ENCODE measurements around the gene PARP4. TPM values are rescaled to one million over a fixed set of nuclear protein-coding genes. Genes with fewer than 3 reads are reported as not detected.

Gene PARP4
- total RNA-seq, 1 donor from 2014 or later, result 16.2 TPM

- Mint-ChIP-seq H3K9me3 (ENCODE audit: unreplicated experiment) (no peaks in the 10 kb centered on the region), H3K4me1 (ENCODE audit: low read depth, unreplicated experiment) (no peaks in the 10 kb centered on the region), H3K27ac (ENCODE audit: unreplicated experiment) (no peak overlapping the region), H3K27me3 (ENCODE audit: unreplicated experiment) (peaks cover 3% of the 10 kb centered on the region), H3K4me3 (ENCODE audit: unreplicated experiment) (no peak overlapping the region), H3K36me3 (ENCODE audit: unreplicated experiment) (no peaks in the 10 kb centered on the region)
- no peak for TF ChIP-seq CTCF (IDR thresholded peaks at IDR 0.05; ENCODE audit: partially characterized antibody, unreplicated experiment)
- DNase-seq, result no peak
These were observed 16.3 kb upstream of the PARP4 start for GRCh38 chr13:24528816-24529398.

DNA sequence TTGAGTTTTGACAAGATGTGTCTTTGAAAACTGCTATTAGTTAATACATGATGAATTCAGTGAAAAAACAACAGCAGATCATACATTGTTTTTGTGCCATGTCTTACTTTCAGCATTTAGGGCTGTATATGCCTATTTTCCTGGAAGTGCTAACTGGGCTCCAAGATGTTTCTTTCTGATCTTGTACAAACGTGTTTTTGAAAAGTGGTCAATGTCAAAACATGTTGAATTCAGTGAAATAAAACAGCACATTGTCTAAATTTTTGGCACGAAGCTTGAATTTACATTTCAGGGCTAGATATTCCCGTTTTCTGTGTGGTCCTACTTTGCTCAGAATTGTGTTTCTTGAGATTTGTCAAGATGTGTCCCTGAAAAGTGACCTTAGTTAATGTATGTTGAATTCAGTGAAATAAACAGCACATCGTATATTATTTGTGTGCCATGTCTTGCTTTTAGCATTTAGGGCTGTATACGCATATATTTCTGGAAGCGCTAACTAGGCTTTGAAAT is 14.7 kb upstream of the PARP4 start:
- Mint-ChIP-seq H3K4me1 (ENCODE audit: low read depth, unreplicated experiment) (no peaks in the 10 kb centered on the region), H3K9me3 (ENCODE audit: unreplicated experiment) (no peaks in the 10 kb centered on the region), H3K27me3 (ENCODE audit: unreplicated experiment) (peaks cover 3% of the 10 kb centered on the region), H3K27ac (ENCODE audit: unreplicated experiment) (no peak overlapping the region), H3K4me3 (ENCODE audit: unreplicated experiment) (no peak overlapping the region), H3K36me3 (ENCODE audit: unreplicated experiment) (no peaks in the 10 kb centered on the region)
- TF ChIP-seq CTCF (IDR thresholded peaks at IDR 0.05; ENCODE audit: partially characterized antibody, unreplicated experiment), result no peak
- no peak for DNase-seq

DNA sequence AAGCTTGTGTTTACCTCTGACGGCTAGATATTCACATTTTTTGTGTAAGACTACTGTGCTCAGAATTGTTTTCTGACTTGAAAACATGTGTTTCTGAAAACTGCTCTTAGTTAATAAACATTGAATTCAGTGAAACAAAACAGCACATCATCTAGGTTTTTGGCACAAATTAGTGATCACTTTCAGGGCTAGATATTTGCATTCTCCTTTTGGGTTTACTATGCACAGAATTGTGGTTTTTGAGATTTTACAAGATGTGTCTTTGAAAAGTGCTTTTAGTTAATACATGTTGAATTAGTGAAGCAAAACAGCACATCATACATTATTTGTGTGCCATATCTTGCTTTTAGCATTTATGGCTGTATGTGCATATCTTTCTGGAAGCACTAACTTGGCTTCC is 8.2 kb upstream of the PARP4 start:
- TF ChIP-seq CTCF (IDR thresholded peaks at IDR 0.05; ENCODE audit: partially characterized antibody, unreplicated experiment), result no peak
- Mint-ChIP-seq H3K4me3 (ENCODE audit: unreplicated experiment) (no peak overlapping the region), H3K36me3 (ENCODE audit: unreplicated experiment) (no peaks in the 10 kb centered on the region), H3K27me3 (ENCODE audit: unreplicated experiment) (no peaks in the 10 kb centered on the region), H3K9me3 (ENCODE audit: unreplicated experiment) (no peaks in the 10 kb centered on the region), H3K27ac (ENCODE audit: unreplicated experiment) (no peak overlapping the region), H3K4me1 (ENCODE audit: low read depth, unreplicated experiment) (no peaks in the 10 kb centered on the region)
- DNase-seq, result no peak

- no peaks in the 10 kb centered on the region for H3K4me1 Mint-ChIP-seq (ENCODE audit: low read depth, unreplicated experiment)
These were observed 4.3 kb upstream of the PARP4 start for GRCh38 chr13:24516919-24517318.

More at GRCh38 chr13:24516919-24517318, 4.3 kb upstream of the PARP4 start:
- no peak for DNase-seq
- H3K27me3 Mint-ChIP-seq (ENCODE audit: unreplicated experiment), result no peaks in the 10 kb centered on the region
- no peaks in the 10 kb centered on the region for H3K36me3 Mint-ChIP-seq (ENCODE audit: unreplicated experiment)
- H3K4me3 Mint-ChIP-seq (ENCODE audit: unreplicated experiment), result no peak overlapping the region
- no peak for TF ChIP-seq CTCF (IDR thresholded peaks at IDR 0.05; ENCODE audit: partially characterized antibody, unreplicated experiment)
- no peaks in the 10 kb centered on the region for H3K9me3 Mint-ChIP-seq (ENCODE audit: unreplicated experiment)
- H3K27ac Mint-ChIP-seq (ENCODE audit: unreplicated experiment), result no peak overlapping the region
